ENCODE results near the gene INO80C. TPM values are rescaled to one million over a fixed set of nuclear protein-coding genes. Genes with fewer than 3 reads are reported as not detected.

Gene INO80C
- total RNA-seq, 2 donors from 2014 or later: 22.7 to 26.9 TPM

DNA sequence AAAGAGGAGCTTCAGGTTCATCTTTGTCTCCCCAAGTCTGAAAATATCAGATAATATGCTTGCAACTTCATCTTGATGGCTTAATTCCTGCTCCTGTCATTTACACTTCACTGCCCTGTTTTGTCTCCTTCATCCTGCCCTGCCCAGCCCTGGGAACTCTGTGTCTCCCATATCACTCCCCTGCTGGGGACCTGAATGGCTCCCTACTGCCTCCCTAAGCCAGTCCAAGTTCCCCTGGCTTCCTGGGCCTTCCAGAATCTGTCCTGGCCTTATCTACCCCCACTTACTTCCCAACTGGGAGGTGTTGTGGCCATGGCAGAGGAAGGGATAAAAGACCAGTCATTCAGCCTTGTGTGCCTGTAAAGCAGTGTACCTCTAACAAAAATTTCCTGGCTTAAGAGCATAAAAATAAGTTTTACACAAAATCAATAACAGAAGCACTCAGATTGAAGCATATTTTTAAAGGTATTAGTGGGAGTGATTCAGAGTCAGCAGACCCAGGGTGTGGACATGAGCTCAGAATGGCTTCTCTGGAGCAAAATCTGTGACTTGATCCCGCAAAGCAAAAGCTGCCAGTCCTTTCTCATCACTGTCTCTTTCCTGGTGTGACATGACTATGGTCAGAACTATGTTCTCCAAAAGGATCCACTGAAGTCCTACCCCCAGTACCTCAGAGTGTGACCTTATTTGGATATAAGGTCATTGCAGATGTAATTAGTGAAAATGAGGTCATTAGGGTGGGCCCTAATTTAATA is 59.1 kb downstream of the INO80C start:
- Mint-ChIP-seq H3K27ac (no peak overlapping the region), H3K36me3 (ENCODE audit: insufficient read depth in 2 of 2) (peaks cover 5 to 6% of the 10 kb centered on the region in 2 donors), H3K4me3 (no peak overlapping the region), H3K9me3 (peaks cover 4% of the 10 kb centered on the region in 2 donors), H3K4me1 (ENCODE audit: low read depth) (no peaks in the 10 kb centered on the region), H3K27me3 (ENCODE audit: low read depth) (peaks cover 5% of the 10 kb centered on the region)
- DNase-seq (no peak), ATAC-seq (replicated peaks in 1 of 2) (no peak)

DNA sequence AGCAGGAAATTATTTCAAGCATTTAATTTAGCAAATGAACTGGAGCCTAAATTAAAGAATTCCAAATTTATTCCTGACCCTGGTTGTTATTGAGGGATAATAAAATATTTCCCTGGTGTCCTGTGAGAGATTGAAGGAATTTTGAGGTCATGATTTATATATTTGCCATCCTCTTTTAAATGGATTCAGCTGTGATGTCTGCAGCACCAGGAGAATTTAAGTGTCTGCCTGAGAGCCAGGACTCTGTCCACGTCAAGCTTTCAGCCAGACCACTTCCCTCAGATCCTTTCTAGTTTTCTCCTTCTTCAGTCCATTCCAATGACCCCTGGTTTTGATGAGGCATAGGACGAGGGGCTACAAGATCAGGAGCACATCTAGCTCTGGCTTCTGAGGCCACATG is 59.9 kb downstream of the INO80C start:
- Mint-ChIP-seq H3K4me3 (no peak overlapping the region), H3K27me3 (ENCODE audit: low read depth) (peaks cover 5% of the 10 kb centered on the region), H3K27ac (no peak overlapping the region), H3K9me3 (peaks cover 4% of the 10 kb centered on the region in 2 donors), H3K36me3 (ENCODE audit: insufficient read depth in 2 of 2) (peaks cover 5 to 6% of the 10 kb centered on the region in 2 donors), H3K4me1 (ENCODE audit: low read depth) (no peaks in the 10 kb centered on the region)
- ATAC-seq (replicated peaks in 1 of 2) (no peak), DNase-seq (no peak)

DNA sequence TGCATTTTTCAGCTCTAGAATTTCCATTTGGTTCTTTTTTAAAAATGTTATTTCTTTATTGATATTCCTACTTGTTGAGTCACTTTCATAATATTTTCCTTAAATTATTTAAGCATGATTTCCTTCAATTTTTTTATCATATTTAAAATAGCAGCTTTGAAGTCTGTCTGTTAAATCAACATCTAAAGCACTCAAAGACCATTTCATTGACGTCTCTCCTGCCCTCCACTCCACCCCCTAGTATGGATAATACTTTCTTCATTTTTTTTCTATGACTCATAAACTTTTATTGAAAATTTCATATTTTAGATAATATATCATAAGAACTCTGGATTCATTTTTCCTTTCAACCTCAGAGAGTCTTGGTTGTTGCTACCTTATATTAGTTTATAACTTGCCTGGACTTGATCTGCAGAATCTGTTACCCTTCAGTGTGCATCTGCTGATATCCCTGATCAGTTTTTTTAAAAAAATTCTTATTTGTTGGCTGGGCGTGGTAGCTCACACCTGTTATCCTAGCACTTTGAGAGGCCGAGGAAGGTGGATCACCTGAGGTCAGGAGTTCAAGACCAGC is 61.6 kb downstream of the INO80C start:
- H3K36me3 Mint-ChIP-seq (ENCODE audit: insufficient read depth in 2 of 2): peaks cover 5 to 6% of the 10 kb centered on the region in 2 donors
- peaks cover 4% of the 10 kb centered on the region in 2 donors for H3K9me3 Mint-ChIP-seq
- H3K27me3 Mint-ChIP-seq (ENCODE audit: low read depth): no peaks in the 10 kb centered on the region
- no peak overlapping the region for H3K4me3 Mint-ChIP-seq
- H3K27ac Mint-ChIP-seq: no peak overlapping the region
- ATAC-seq (replicated peaks in 1 of 2) (no peak), DNase-seq (no peak)
- no peaks in the 10 kb centered on the region for H3K4me1 Mint-ChIP-seq (ENCODE audit: low read depth)

DNA sequence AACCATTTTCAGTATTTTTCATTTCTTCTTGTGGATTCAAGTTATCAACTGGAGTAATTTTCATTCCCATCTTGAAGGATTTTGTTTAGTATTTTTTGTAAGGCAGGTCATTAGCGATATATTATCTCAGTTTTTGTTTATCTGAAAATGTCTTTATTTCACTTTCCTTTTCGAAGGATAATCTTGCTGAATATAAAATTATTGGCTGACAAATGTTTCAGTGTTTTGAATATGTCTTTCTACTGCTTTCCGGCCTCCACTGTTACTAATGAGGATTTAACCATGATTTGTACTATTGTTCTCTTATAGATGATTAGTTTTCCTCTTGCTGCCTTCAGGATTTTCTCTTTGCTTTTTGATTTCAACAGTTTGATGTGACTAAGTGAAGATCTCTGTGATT is 62.4 kb downstream of the INO80C start:
- Mint-ChIP-seq H3K36me3 (ENCODE audit: insufficient read depth in 2 of 2) (peaks cover 5 to 6% of the 10 kb centered on the region in 2 donors), H3K27me3 (ENCODE audit: low read depth) (no peaks in the 10 kb centered on the region), H3K4me3 (no peak overlapping the region), H3K4me1 (ENCODE audit: low read depth) (no peaks in the 10 kb centered on the region), H3K9me3 (peaks cover 4% of the 10 kb centered on the region in 2 donors), H3K27ac (no peak overlapping the region)
- ATAC-seq (replicated peaks in 1 of 2) (no peak), DNase-seq (no peak)

DNA sequence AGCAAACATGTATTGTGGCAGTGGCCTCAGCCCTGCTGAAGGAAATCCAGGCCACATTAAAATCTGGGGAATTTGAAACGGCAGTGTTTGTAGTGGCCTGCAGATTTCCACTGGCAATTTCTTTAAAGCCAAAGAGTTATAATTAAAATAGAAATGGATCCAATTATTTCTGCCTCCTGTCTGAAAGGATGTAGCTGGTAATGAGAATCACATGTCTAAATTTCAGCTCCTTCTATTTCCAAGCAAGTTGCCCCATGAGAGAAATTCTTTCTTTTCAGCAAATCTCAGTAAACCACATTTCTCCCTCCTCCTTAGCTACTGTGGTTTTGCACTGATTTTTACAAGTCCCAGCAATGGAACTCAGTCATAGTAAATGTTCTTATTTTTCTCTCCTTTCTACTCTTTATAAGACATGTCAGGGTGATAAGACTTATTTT is 65.2 kb downstream of the INO80C start:
- H3K4me3 Mint-ChIP-seq: no peak overlapping the region
- no peak for ATAC-seq (replicated peaks in 1 of 2)
- H3K27ac Mint-ChIP-seq: no peak overlapping the region
- no peak for DNase-seq
- H3K4me1 Mint-ChIP-seq (ENCODE audit: low read depth): no peaks in the 10 kb centered on the region
- H3K27me3 Mint-ChIP-seq (ENCODE audit: low read depth): no peaks in the 10 kb centered on the region
- peaks cover 4% of the 10 kb centered on the region in 2 donors for H3K9me3 Mint-ChIP-seq
- H3K36me3 Mint-ChIP-seq (ENCODE audit: insufficient read depth in 2 of 2): peaks cover 5 to 6% of the 10 kb centered on the region in 2 donors

DNA sequence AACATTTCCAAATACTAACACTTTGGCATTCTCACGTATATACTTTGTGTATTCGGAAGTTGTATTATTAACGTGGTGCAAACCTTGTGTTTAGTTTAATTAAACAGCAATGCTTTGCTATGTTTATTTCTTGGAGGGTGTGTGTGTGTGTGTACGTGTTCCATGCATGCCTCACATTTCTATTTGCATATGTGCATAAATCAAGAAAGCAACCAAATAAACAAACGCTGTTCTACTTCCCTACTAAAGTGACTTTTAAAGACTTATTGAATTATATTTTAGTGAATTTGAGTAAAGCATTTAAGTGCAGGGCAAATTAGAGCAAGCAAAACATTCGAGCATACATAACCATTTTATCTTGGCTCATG is 66.4 kb downstream of the INO80C start:
- Mint-ChIP-seq H3K36me3 (ENCODE audit: insufficient read depth in 2 of 2) (peaks cover 5 to 6% of the 10 kb centered on the region in 2 donors), H3K9me3 (peaks cover 4% of the 10 kb centered on the region in 2 donors), H3K27ac (no peak overlapping the region), H3K4me1 (ENCODE audit: low read depth) (no peaks in the 10 kb centered on the region), H3K4me3 (no peak overlapping the region), H3K27me3 (ENCODE audit: low read depth) (no peaks in the 10 kb centered on the region)
- no peak for DNase-seq
- ATAC-seq (replicated peaks in 1 of 2): no peak

DNA sequence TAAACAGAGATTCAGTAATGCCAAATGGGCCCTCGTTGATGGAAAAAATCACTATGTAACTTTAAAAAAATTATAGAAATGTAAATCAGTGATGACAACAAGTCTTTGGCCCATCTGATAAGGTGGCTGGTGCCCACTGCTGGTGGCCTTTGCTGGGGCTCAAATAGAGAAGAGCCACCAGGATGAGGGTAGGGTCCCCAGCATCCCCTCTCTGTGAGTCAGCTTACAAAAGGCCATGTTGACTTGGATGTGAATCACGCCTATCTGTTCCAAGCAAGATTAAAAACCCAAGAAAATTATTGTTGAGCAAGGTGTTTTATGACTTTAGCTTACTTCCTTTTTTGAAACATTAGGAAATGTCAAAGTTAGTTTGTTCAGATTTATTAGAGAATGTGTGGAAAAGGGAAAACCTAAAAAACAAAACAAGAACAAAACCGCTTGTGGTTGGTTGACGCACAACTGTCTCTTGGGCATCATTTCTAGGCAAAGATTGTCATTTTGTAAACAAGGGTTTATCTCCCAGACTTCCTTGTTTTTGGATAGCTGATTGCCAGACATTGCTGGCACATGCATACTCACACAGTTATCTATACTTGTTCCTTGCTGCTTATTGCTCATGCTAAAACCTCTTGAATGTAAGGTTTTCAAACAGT is 66.9 kb downstream of the INO80C start:
- no peaks in the 10 kb centered on the region for H3K4me1 Mint-ChIP-seq (ENCODE audit: low read depth)
- no peak overlapping the region for H3K27ac Mint-ChIP-seq
- ATAC-seq (replicated peaks in 1 of 2): no peak
- peaks cover 4 to 5% of the 10 kb centered on the region in 2 donors for H3K36me3 Mint-ChIP-seq (ENCODE audit: insufficient read depth in 2 of 2)
- peaks cover 4% of the 10 kb centered on the region in 2 donors for H3K9me3 Mint-ChIP-seq
- DNase-seq: no peak
- no peaks in the 10 kb centered on the region for H3K27me3 Mint-ChIP-seq (ENCODE audit: low read depth)
- no peak overlapping the region for H3K4me3 Mint-ChIP-seq

DNA sequence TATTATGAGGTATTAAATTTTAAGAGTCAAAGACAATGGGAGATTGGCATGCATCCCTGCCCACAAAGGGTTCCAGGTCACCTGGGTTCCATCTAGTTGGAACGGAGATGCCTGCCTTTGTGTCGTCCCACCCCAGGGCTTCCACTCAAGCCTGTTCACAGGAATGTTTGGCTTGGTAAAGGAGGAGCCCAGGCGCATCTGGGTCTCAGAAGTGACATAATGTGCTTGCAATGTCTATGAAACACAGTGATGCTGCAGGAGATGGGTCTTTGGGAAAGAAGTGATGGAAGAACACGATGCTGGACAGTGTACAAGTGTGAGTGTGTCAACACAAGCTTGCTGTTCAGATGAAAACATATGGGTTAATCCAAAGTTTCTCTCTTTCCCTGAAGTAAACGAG is 71.0 kb downstream of the INO80C start:
- ATAC-seq (replicated peaks in 1 of 2): no peak
- no peaks in the 10 kb centered on the region for H3K4me1 Mint-ChIP-seq (ENCODE audit: low read depth)

DNA sequence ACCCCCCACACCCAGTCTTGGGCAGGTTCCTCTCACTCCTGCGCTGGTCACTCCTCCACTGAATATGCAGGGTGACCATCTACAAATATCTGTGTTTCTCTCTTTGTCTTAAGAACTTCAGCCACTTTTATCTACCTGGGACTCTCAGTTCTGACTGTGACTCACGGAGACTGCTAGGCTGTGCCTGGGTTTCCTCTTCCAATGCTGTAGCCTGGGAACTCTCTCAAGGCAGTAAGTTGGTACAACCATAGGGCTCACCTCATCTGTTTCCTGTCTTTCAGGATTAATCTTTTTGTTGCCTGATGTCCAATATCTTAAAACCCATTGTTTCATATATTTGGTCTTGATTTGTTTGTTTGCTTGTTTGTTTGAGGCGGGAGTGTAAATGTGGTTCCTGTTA is 73.4 kb downstream of the INO80C start:
- Mint-ChIP-seq H3K9me3 (no peaks in the 10 kb centered on the region), H3K4me3 (no peak overlapping the region), H3K4me1 (ENCODE audit: low read depth) (no peaks in the 10 kb centered on the region), H3K27me3 (ENCODE audit: low read depth) (no peaks in the 10 kb centered on the region), H3K36me3 (ENCODE audit: insufficient read depth in 2 of 2) (no peaks in the 10 kb centered on the region), H3K27ac (no peak overlapping the region)
- DNase-seq: no peak
- no peak for ATAC-seq (replicated peaks in 1 of 2)

More for the DNA sequence above, 71.0 kb downstream of the INO80C start:
- no peaks in the 10 kb centered on the region for H3K36me3 Mint-ChIP-seq (ENCODE audit: insufficient read depth in 2 of 2)
- no peak overlapping the region for H3K27ac Mint-ChIP-seq
- no peaks in the 10 kb centered on the region for H3K9me3 Mint-ChIP-seq
- no peak for DNase-seq
- H3K27me3 Mint-ChIP-seq (ENCODE audit: low read depth): no peaks in the 10 kb centered on the region
- H3K4me3 Mint-ChIP-seq: no peak overlapping the region

DNA sequence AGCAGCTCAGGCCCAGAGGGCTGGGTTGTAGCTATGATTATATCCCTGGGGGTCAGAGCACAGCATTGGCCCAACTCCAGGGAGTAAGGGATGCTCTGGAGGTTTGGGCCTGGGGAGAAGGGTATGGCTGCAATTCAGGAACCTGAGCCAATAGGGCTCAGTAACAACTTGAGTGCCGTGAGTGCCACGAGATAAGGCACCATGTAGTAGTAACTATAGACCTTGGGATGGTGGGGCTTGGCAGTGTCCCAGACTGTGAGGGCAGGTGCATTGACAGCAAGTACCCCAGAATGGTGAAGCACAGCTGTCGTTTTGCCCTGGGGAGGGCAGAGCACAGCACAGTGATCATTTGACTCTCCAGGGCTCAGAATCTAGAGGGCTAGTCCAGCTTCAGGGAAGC is 75.5 kb downstream of the INO80C start:
- H3K36me3 Mint-ChIP-seq (ENCODE audit: insufficient read depth in 2 of 2): peaks cover 1 to 2% of the 10 kb centered on the region in 2 donors
- no peak for ATAC-seq (replicated peaks in 1 of 2)
- DNase-seq: no peak
- no peak overlapping the region for H3K27ac Mint-ChIP-seq
- no peaks in the 10 kb centered on the region for H3K27me3 Mint-ChIP-seq (ENCODE audit: low read depth)
- peaks cover 2 to 3% of the 10 kb centered on the region in 2 donors for H3K9me3 Mint-ChIP-seq
- no peak overlapping the region for H3K4me3 Mint-ChIP-seq
- H3K4me1 Mint-ChIP-seq (ENCODE audit: low read depth): no peaks in the 10 kb centered on the region

DNA sequence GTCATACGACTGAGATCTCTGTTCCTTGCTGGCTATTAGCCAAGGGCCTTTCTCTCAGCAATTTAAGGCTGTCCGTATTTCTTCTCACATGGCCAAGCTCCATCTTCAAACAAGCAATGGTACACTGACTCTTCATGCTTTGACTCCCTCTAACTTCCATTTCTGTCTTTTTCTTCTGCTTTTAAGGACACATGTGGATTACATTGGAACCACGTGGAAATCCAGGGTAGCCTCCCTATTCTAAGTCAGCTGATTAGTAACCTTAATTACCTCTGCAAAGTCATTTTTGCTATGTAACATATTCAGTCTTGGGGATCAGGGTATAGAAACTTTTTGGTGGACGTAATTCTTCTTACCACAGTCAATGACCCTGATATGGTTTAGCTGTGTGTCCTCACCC is 79.2 kb downstream of the INO80C start:
- no peak overlapping the region for H3K27ac Mint-ChIP-seq
- H3K4me1 Mint-ChIP-seq (ENCODE audit: low read depth): peaks cover 17% of the 10 kb centered on the region
- peaks cover 1 to 5% of the 10 kb centered on the region in 2 donors for H3K36me3 Mint-ChIP-seq (ENCODE audit: insufficient read depth in 2 of 2)
- H3K4me3 Mint-ChIP-seq: no peak overlapping the region
- H3K27me3 Mint-ChIP-seq (ENCODE audit: low read depth): no peaks in the 10 kb centered on the region
- ATAC-seq (replicated peaks in 1 of 2) (no peak), DNase-seq (no peak)
- peaks cover 3% of the 10 kb centered on the region in 2 donors for H3K9me3 Mint-ChIP-seq
